ENCODE results near the gene SLCO2A1.

SLCO2A1 gene

DNA sequence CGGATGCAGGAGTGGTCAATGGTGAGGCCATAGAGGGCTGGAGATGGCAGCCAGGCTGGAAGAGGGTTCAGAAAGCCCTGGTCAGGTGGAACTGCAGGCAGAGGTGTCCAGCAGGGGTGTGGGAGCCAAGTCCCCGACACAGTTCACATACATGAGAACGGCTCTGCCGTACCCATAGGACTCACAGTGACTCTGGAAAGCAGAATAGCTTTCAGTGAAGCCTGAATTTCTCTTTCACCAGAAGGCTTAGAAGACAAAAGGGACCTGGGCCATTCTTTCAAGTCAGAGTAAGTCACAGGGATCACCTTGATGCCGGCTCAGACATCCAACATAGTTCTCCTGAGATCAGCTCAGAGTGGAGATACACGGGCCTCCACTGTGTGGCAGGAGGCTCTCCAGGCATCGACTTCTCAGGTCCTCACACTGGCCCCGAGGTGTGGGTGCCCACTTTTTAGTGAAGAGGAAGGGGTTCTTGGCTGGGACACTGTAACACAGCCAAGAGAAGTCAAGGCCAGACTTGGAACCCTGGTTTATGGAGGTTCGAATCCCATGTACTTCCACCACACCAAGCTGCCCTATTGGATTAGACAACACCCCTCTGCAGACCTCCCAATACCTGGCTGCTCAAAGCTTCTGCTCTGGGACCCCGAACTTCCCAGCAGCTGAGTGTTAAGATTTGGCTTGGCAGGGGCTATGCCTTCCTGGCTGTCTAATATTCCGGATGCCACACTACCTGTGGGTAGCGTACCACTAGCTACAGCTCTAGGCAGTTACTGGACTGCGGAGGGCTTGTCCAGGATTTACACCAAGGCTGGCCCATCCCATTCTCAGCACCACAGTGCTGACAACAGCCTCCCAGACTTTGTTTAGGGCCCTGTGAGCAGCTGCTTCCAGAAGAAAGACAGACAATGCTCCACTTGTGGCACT lies 93.6 kb downstream of the SLCO2A1 start:
- no peaks in the 10 kb centered on the region for H3F3A ChIP-seq (ENCODE audit: insufficient read depth)
- no peak for TF ChIP-seq EZH2phosphoT487 (conservative IDR thresholded peaks at IDR 0.05; ENCODE audit: low read length)
- TF ChIP-seq, protein P1, sequence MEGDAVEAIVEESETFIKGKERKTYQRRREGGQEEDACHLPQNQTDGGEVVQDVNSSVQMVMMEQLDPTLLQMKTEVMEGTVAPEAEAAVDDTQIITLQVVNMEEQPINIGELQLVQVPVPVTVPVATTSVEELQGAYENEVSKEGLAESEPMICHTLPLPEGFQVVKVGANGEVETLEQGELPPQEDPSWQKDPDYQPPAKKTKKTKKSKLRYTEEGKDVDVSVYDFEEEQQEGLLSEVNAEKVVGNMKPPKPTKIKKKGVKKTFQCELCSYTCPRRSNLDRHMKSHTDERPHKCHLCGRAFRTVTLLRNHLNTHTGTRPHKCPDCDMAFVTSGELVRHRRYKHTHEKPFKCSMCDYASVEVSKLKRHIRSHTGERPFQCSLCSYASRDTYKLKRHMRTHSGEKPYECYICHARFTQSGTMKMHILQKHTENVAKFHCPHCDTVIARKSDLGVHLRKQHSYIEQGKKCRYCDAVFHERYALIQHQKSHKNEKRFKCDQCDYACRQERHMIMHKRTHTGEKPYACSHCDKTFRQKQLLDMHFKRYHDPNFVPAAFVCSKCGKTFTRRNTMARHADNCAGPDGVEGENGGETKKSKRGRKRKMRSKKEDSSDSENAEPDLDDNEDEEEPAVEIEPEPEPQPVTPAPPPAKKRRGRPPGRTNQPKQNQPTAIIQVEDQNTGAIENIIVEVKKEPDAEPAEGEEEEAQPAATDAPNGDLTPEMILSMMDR (IDR thresholded peaks at IDR 0.05; ENCODE audit: insufficient read depth, low read length, poor library complexity, severe bottlenecking) = no peak
- H3K9me3 ChIP-seq (ENCODE audit: insufficient read depth, low read length) = no peaks in the 10 kb centered on the region
- no peaks in the 10 kb centered on the region for H3K27me3 ChIP-seq (ENCODE audit: low read length)
- H3K27ac ChIP-seq (ENCODE audit: low read depth, low read length) = no peak overlapping the region
- no peak overlapping the region for H2AFZ ChIP-seq (ENCODE audit: low read depth, low read length, severe bottlenecking)
- no peak overlapping the region for H3K4me2 ChIP-seq (ENCODE audit: low read depth, low read length, poor library complexity, severe bottlenecking)
- H3K9me2 ChIP-seq (replicated peaks; ENCODE audit: insufficient read depth, low read length) = no peaks in the 10 kb centered on the region
- no peaks in the 10 kb centered on the region for H4K20me1 ChIP-seq (ENCODE audit: low read depth, low read length)
- no peaks in the 10 kb centered on the region for H3K79me2 ChIP-seq (ENCODE audit: insufficient read depth, low read length)
- H3K4me3 ChIP-seq (ENCODE audit: insufficient read depth, low read length, poor library complexity, severe bottlenecking) = no peak overlapping the region
- no peak overlapping the region for H3K9ac ChIP-seq (ENCODE audit: low read length)
- no peaks in the 10 kb centered on the region for H3K36me3 ChIP-seq (ENCODE audit: low read length)

DNA sequence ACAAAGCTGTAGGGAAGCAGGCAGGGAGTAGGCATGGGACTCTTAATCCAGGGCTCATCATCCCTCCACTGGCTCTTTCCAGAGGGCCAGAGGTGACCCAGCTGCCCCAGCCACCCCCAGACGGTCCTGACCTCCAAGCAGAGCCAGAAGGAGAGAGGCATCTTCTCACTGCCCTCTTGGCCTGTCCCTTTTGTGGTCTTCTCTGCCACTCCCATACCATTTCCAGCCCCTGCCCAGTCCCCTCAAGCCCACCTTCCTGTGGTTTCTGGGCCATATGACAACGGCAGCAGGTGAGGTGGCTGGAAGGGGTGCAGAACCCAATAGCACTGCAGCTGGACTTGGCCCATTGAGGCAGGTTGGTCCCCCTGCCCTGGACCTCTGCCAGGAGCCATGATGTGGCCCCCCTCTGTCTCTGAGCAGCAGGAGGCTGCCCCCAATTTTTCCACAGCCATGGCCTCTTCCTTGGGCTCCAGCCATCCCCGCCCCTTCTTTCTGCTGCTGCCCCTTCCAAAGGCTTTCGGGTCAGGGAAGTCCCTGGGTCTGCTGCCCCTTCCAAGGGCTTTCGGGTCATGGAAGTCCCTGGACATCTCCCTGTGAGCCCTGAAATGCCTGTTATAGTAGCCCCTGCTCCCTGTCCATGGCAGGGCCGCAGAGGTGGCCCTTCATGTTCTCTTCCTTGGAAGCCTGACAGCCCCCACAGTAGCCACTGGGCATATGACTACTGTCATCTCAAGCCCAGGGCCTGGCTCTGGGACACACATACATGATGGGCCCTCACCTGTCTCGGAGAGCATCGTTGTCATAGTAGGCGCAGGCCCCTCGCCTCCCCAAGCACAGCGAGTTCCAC lies 94.5 kb downstream of the SLCO2A1 start:
- Histone ChIP-seq H3K27me3 (ENCODE audit: low read length) (no peaks in the 10 kb centered on the region), H3K4me2 (ENCODE audit: low read depth, low read length, poor library complexity, severe bottlenecking) (no peak overlapping the region), H3K79me2 (ENCODE audit: insufficient read depth, low read length) (no peaks in the 10 kb centered on the region), H3K9ac (ENCODE audit: low read length) (no peak overlapping the region), H2AFZ (ENCODE audit: low read depth, low read length, severe bottlenecking) (no peak overlapping the region), H3K36me3 (ENCODE audit: low read length) (no peaks in the 10 kb centered on the region), H3K4me3 (ENCODE audit: insufficient read depth, low read length, poor library complexity, severe bottlenecking) (no peak overlapping the region), H3K9me3 (ENCODE audit: insufficient read depth, low read length) (no peaks in the 10 kb centered on the region), H3K9me2 (replicated peaks; ENCODE audit: insufficient read depth, low read length) (no peaks in the 10 kb centered on the region), H3F3A (ENCODE audit: insufficient read depth) (no peaks in the 10 kb centered on the region), H3K27ac (ENCODE audit: low read depth, low read length) (no peak overlapping the region), H4K20me1 (ENCODE audit: low read depth, low read length) (no peaks in the 10 kb centered on the region)
- no peak for TF ChIP-seq EZH2phosphoT487 (conservative IDR thresholded peaks at IDR 0.05; ENCODE audit: low read length)
- TF ChIP-seq, protein P1 (IDR thresholded peaks at IDR 0.05; ENCODE audit: insufficient read depth, low read length, poor library complexity, severe bottlenecking) = no peak

DNA sequence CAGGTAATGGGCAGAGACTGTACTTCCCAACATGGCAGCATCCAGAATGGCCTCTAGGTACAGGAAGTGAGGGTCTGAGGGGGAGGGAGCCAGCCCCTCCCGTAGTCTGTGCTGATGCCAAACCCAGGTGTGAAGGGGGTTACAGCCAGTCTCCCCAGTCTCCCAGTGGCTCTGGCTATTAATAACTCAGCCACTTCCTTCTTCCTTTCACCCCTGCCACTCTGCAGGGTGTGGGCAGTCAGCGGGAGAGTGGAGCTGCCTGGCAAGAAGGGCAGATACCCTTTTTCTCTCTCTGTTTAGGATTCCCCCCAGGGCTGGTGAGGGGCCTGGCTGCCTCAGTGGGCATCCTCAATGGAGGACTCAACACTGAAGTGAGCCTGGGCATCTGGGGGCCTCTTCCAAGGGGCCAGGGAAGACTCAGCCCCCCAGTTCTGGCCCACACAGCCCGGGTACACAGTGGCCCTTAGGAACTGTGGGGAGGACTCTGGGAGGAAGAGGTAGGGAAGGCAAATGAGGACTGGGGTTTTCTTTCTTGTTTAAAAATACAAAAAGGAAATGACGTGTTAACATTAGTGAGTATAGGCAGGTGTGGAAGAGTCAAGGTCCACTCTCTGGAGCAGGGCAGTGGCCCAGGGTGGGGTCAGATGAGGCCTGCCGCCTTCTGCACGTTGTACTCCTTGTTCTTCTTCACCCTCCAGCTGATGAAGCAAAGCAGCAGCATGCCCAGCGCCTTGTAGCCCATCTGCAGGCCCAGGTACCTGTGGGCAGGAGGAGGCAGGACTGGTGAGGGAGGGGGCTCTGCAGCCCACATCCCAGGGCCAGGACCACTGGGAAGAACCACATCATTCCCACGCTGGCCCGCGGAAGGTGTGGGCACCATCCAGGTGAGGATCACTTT lies 95.4 kb downstream of the SLCO2A1 start:
- H3K4me3 ChIP-seq (ENCODE audit: insufficient read depth, low read length, poor library complexity, severe bottlenecking) = no peak overlapping the region
- TF ChIP-seq, protein P1 (IDR thresholded peaks at IDR 0.05; ENCODE audit: insufficient read depth, low read length, poor library complexity, severe bottlenecking) = no peak
- TF ChIP-seq EZH2phosphoT487 (conservative IDR thresholded peaks at IDR 0.05; ENCODE audit: low read length) = no peak
- H2AFZ ChIP-seq (ENCODE audit: low read depth, low read length, severe bottlenecking) = no peak overlapping the region
- no peaks in the 10 kb centered on the region for H3K36me3 ChIP-seq (ENCODE audit: low read length)
- no peaks in the 10 kb centered on the region for H3K9me2 ChIP-seq (replicated peaks; ENCODE audit: insufficient read depth, low read length)
- no peak overlapping the region for H3K27ac ChIP-seq (ENCODE audit: low read depth, low read length)
- no peaks in the 10 kb centered on the region for H3K79me2 ChIP-seq (ENCODE audit: insufficient read depth, low read length)
- H3K9me3 ChIP-seq (ENCODE audit: insufficient read depth, low read length) = no peaks in the 10 kb centered on the region
- H4K20me1 ChIP-seq (ENCODE audit: low read depth, low read length) = no peaks in the 10 kb centered on the region
- H3K9ac ChIP-seq (ENCODE audit: low read length) = no peak overlapping the region
- H3K27me3 ChIP-seq (ENCODE audit: low read length) = no peaks in the 10 kb centered on the region
- no peaks in the 10 kb centered on the region for H3F3A ChIP-seq (ENCODE audit: insufficient read depth)
- H3K4me2 ChIP-seq (ENCODE audit: low read depth, low read length, poor library complexity, severe bottlenecking) = no peak overlapping the region

All from SU-DHL-6 (cell line).